Tibial nerve (tissue), 4 donors: ENCODE data around the gene TRIM67. TPM values are rescaled to one million over a fixed set of nuclear protein-coding genes. Genes with fewer than 3 reads are reported as not detected.

Source experiments
- DNase-seq, 2 donors: peaks; one replicate each; pipeline ENCODE4 v3.0.0-alpha.2; 2019; ENCODE audit warnings: low spot score in 2 of 2
- H3K27ac ChIP-seq, 4 donors: fragments of 200-600 bp; sonication (generic) in 3 of 4; one replicate each; pipeline ENCODE4 v1.5.1; 2017 to 2019; ENCODE audit warnings: mild to moderate bottlenecking in 1 of 4
- H3K27me3 ChIP-seq, 2 donors: fragments of 200-600 bp; sonication (generic) in 1 of 2; one replicate each; pipeline versions ENCODE4 v1.5.1 to v1.6.0; 2017 to 2019
- H3K36me3 ChIP-seq, 3 donors: fragments of 200-600 bp; sonication (generic); one replicate each; pipeline ENCODE4 v1.5.1; 2018 to 2019
- H3K4me1 ChIP-seq, 4 donors: fragments of 200-600 bp; sonication (generic) in 3 of 4; one replicate each; pipeline ENCODE4 v1.5.1; 2017 to 2019
- H3K4me3 ChIP-seq, 4 donors: fragments of 200-600 bp; sonication (generic) in 3 of 4; one replicate each; pipeline ENCODE4 v1.5.1; 2017 to 2019; ENCODE audit warnings: mild to moderate bottlenecking in 1 of 4, moderate library complexity in 1 of 4
- H3K9me3 ChIP-seq, 4 donors: fragments of 200-600 bp; sonication (generic) in 3 of 4; one replicate each; pipeline ENCODE4 v1.5.1; 2017 to 2019
- CTCF ChIP-seq, 5 experiments: fragments of 200-600 bp in 3 of 5; fragments of 450-650 bp in 2 of 5; sonication (generic) in 3 of 5; IDR thresholded peaks; one replicate each; pipeline ENCODE4 v1.5.1; 2016 to 2019; ENCODE audit warnings: antibody characterized with exemption in 5 of 5, mild to moderate bottlenecking in 3 of 5, moderate library complexity in 2 of 5
- EP300 ChIP-seq, 2 donors: sonication (generic); formaldehyde crosslinking; IDR thresholded peaks; one replicate each; pipeline ENCODE4 v1.6.1; 2017; ENCODE audit warnings: antibody characterized with exemption in 2 of 2, mild to moderate bottlenecking in 1 of 2
- POLR2A ChIP-seq, 2 donors: fragments of 450-650 bp; IDR thresholded peaks; one replicate each; pipeline ENCODE4 v1.6.1; 2017; ENCODE audit warnings: antibody characterized with exemption in 2 of 2, mild to moderate bottlenecking in 2 of 2, moderate library complexity in 2 of 2
- WGBS, 2 donors: methylation state at CpG; one replicate each; pipeline ENCODE4 v1.1.5; 2018; 5-methylcytosine and 5-hydroxymethylcytosine counted together
- total RNA-seq, 4 donors: library from RNA; depleted of rRNA; stranded (reverse); fragments of >200 nt; gene quantifications; one replicate each; pipeline ENCODE4 v1.1.0, GENCODE V29; 2016

The TRIM67 gene
- total RNA-seq, 4 donors from 2014 or later, result 0.30 TPM; not detected in 3

DNA sequence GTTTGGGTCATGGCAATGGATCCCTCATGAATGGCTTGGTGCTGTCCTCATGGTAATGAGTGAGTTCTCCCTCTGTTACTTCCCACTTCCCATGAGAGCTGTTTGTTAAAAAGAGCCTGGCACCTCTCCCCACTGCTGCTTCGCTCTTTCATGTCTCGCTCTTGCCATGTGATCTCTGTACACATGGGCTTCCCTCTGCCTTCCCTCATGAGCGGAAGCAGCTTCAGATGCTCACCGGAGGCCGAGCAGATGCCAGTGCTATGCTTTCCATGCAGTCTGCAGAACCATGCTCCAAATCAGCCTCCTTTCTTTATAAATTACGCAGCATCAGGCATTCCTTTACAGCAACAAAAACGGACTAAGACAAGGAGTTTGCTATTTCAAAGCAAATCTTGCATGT is 64.3 kb downstream of the TRIM67 start:
- H3K4me3 ChIP-seq, result no peak overlapping the region
- H3K27ac ChIP-seq, result no peak overlapping the region
- no peaks in the 10 kb centered on the region for H3K4me1 ChIP-seq
- whole genome bisulfite sequencing, 2 donors, result 86 to 88% methylated on average over 7 of the region's 7 CpGs
- no peaks in the 10 kb centered on the region for H3K27me3 ChIP-seq
- H3K36me3 ChIP-seq, result peaks cover 0 to 85% (median 8%) of the 10 kb centered on the region in 3 donors
- H3K9me3 ChIP-seq, result no peaks in the 10 kb centered on the region
- no peak for DNase-seq
- no peak for TF ChIP-seq POLR2A (IDR thresholded peaks at IDR 0.05)
- TF ChIP-seq EP300 (IDR thresholded peaks at IDR 0.05), result no peak
- no peak for TF ChIP-seq CTCF (IDR thresholded peaks at IDR 0.05)

GRCh38 chr1:231231511-231231910 is 69.7 kb downstream of the TRIM67 start:
- H3K36me3 ChIP-seq, result peaks cover 0 to 55% (median 8%) of the 10 kb centered on the region in 3 donors
- DNase-seq, result no peak
- H3K4me1 ChIP-seq, result peaks cover 0 to 3% (median under 1%) of the 10 kb centered on the region in 4 donors

DNA sequence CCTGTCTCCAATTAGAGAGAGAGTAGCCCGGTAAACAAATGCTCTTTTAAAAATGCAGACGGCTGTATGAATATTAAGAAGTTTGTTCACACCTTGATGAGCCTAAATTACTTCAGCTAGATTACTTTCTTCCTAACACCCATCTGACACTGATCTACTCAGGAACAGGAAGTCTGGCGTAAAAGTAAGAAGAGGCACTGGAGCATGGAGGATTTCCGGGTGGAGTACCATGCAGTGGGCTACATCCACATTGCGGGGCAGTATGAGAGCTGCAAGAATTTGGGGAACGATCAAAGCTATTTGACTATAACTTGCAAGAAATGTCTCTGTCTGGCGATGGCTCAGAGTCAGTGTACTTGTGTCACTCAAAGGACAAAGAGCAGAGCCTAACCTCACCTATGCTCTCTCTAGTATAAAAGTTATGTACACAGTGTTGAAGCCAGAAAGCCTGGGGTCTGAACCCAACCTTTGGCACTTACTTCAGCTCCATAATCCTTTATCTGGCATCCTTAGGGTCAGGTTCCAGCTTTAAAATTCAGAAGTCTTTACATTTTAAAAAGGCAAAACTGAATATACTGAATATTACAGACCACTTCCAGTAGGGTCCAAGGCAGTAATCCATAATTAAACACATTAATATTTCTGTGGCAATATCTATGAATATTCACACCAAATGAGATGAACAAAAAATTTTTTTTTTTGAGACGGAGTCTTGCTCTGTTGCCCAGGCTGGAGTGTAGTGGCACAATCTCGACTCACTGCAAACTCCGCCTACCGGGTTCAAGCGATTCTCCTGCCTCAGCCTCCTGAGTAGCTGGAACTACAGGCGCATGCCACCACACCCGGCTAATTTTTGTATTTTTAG is 71.2 kb downstream of the TRIM67 start:
- H3K4me1 ChIP-seq, result peaks cover 0 to 11% (median 3%) of the 10 kb centered on the region in 4 donors
- H3K27ac ChIP-seq, result no peak overlapping the region
- no peaks in the 10 kb centered on the region for H3K27me3 ChIP-seq
- WGBS, 2 donors, result 93 to 94% methylated on average over 14 of the region's 14 CpGs
- no peak overlapping the region for H3K4me3 ChIP-seq
- H3K9me3 ChIP-seq, result no peaks in the 10 kb centered on the region
- TF ChIP-seq POLR2A (IDR thresholded peaks at IDR 0.05) (no peak), EP300 (IDR thresholded peaks at IDR 0.05) (no peak), CTCF (IDR thresholded peaks at IDR 0.05) (no peak)
- H3K36me3 ChIP-seq, result peaks cover 0 to 54% (median 4%) of the 10 kb centered on the region in 3 donors
- DNase-seq, result no peak

More at GRCh38 chr1:231231511-231231910, 69.7 kb downstream of the TRIM67 start:
- Histone ChIP-seq H3K4me3 (no peak overlapping the region), H3K9me3 (no peaks in the 10 kb centered on the region), H3K27me3 (no peaks in the 10 kb centered on the region), H3K27ac (no peak overlapping the region)
- no peak for TF ChIP-seq POLR2A (IDR thresholded peaks at IDR 0.05)
- no peak for TF ChIP-seq CTCF (IDR thresholded peaks at IDR 0.05)
- TF ChIP-seq EP300 (IDR thresholded peaks at IDR 0.05), result no peak
- 90 to 91% methylated on average over 10 of the region's 10 CpGs for WGBS, 2 donors

GRCh38 chr1:231233735-231234417 is 72.0 kb downstream of the TRIM67 start:
- Histone ChIP-seq H3K9me3 (no peaks in the 10 kb centered on the region), H3K27ac (no peak overlapping the region), H3K4me3 (no peak overlapping the region), H3K36me3 (peaks cover 0 to 54% (median 0%) of the 10 kb centered on the region in 3 donors), H3K4me1 (peaks cover 0 to 14% (median 3%) of the 10 kb centered on the region in 4 donors), H3K27me3 (no peaks in the 10 kb centered on the region)
- DNase-seq, result no peak
- no peak for TF ChIP-seq CTCF (IDR thresholded peaks at IDR 0.05)
- TF ChIP-seq POLR2A (IDR thresholded peaks at IDR 0.05), result no peak
- no peak for TF ChIP-seq EP300 (IDR thresholded peaks at IDR 0.05)
- WGBS, 2 donors, result 70 to 76% methylated on average over 8 of the region's 8 CpGs

DNA sequence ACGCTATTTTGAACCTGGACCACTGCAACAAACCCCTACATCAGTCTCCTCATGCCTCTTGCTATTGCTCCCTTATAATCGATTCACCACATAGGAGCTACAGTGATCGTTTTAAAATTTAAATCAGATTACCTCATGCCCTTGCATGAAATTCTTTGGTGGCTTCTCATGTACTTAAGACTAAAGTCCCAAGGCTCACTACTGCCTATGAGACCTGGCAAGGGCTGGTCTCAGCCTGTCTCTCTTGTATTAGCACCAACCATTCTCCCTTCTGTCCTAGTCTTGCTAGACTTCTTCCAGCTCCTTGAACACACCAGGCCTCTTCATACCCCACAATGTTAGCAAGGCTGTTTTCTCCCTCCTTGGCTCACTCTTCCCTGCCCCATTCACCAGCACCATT is 72.6 kb downstream of the TRIM67 start:
- no peaks in the 10 kb centered on the region for H3K27me3 ChIP-seq
- WGBS, 2 donors, result 90 to 97% methylated on average over 3 of the region's 3 CpGs
- no peaks in the 10 kb centered on the region for H3K9me3 ChIP-seq
- H3K27ac ChIP-seq, result no peak overlapping the region
- peaks cover 0 to 53% (median 0%) of the 10 kb centered on the region in 3 donors for H3K36me3 ChIP-seq
- DNase-seq, result no peak
- TF ChIP-seq CTCF (IDR thresholded peaks at IDR 0.05), result no peak
- no peak for TF ChIP-seq EP300 (IDR thresholded peaks at IDR 0.05)
- TF ChIP-seq POLR2A (IDR thresholded peaks at IDR 0.05), result no peak
- no peak overlapping the region for H3K4me3 ChIP-seq
- H3K4me1 ChIP-seq, result peaks cover 0 to 19% (median 3%) of the 10 kb centered on the region in 4 donors
